PC-9 (cell line): Measurements from ENCODE around the gene OBP2A. TPM values are rescaled to one million over a fixed set of nuclear protein-coding genes. Genes with fewer than 3 reads are reported as not detected.

Experiments used
- BruUV-seq: library from RNA; stranded (reverse); fragments of 400-500 nt; replicated peaks from 2 replicates; lab custom pipeline; 2021; lab: Mats Ljungman, UMichigan
- CTCF ChIA-PET: fragments of 300-600 bp; sonication (Branson Sonifier 250); formaldehyde crosslinking; loops from one replicate; lab custom pipeline; 2022; ENCODE audit warnings: antibody characterized with exemption; lab: Charles Lee
- POLR2A ChIA-PET: fragments of 300-600 bp; sonication (Branson Sonifier 250); formaldehyde crosslinking; loops from one replicate; lab custom pipeline; 2022; ENCODE audit warnings: antibody characterized with exemption; ENCODE audit not compliant: unreplicated experiment; lab: Charles Lee
- DNase-seq, 2 experiments: peaks; one replicate each; pipeline versions ENCODE4 v3.0.0 to v3.0.0-alpha.2; 2015 to 2022; ENCODE audit warnings: mixed read lengths in 1 of 2
- H2AFZ ChIP-seq: fragments of 200-600 bp; sonication (generic); 2 replicates; pipeline ENCODE4 v1.8.1; 2017; ENCODE audit warnings: antibody characterized with exemption
- H3F3A ChIP-seq: fragments of 200-600 bp; sonication (generic); 2 replicates; pipeline ENCODE4 v1.8.1; 2017; ENCODE audit warnings: antibody characterized with exemption, mild to moderate bottlenecking, low read depth; ENCODE audit not compliant: insufficient read depth
- H3K27ac ChIP-seq: fragments of 200-600 bp; sonication (generic); 2 replicates; pipeline ENCODE4 v1.6.1; 2016; ENCODE audit warnings: mixed run types
- H3K27me3 ChIP-seq: fragments of 200-600 bp; sonication (generic); 2 replicates; pipeline ENCODE4 v1.6.1; 2016; ENCODE audit warnings: low read depth, mixed run types; ENCODE audit not compliant: insufficient read depth
- H3K36me3 ChIP-seq: fragments of 200-600 bp; sonication (generic); 2 replicates; pipeline ENCODE4 v1.6.1; 2016; ENCODE audit warnings: low read depth, mixed run types
- H3K4me1 ChIP-seq: fragments of 200-600 bp; sonication (generic); replicated peaks from 2 replicates; pipeline ENCODE4 v1.6.1; 2016; ENCODE audit warnings: mixed run types; ENCODE audit not compliant: insufficient read depth
- H3K4me2 ChIP-seq: fragments of 200-600 bp; sonication (generic); 2 replicates; pipeline ENCODE4 v1.6.1; 2017; ENCODE audit warnings: mixed run types
- H3K4me3 ChIP-seq: fragments of 200-600 bp; sonication (generic); 2 replicates; pipeline ENCODE4 v1.6.1; 2016; ENCODE audit warnings: mixed run types
- H3K79me2 ChIP-seq: fragments of 200-600 bp; sonication (generic); 2 replicates; pipeline ENCODE4 v1.6.1; 2017; ENCODE audit warnings: low read depth, mixed run types
- H3K9me2 ChIP-seq: fragments of 200-600 bp; sonication (generic); 2 replicates; pipeline ENCODE4 v1.8.1; 2017; ENCODE audit warnings: mild to moderate bottlenecking; ENCODE audit not compliant: insufficient read depth
- H3K9me3 ChIP-seq: fragments of 200-600 bp; sonication (generic); 2 replicates; pipeline ENCODE4 v1.8.1; 2016; ENCODE audit warnings: low read depth; ENCODE audit not compliant: insufficient read depth
- H4K20me1 ChIP-seq: fragments of 200-600 bp; sonication (generic); 2 replicates; pipeline ENCODE4 v1.8.1; 2017; ENCODE audit not compliant: insufficient read depth
- CTCF ChIP-seq: fragments of 200-600 bp; sonication (generic); conservative IDR thresholded peaks from 2 replicates; pipeline ENCODE4 v1.6.1; 2017; ENCODE audit warnings: mixed run types, antibody characterized with exemption, mild to moderate bottlenecking, moderate library complexity
- EZH2 ChIP-seq: fragments of 200-600 bp; sonication (generic); IDR thresholded peaks from 2 replicates; pipeline ENCODE4 v1.8.0; 2017; ENCODE audit warnings: antibody characterized with exemption, low read depth
- intact Hi-C: fragments of 100-400 bp; cut with micrococcal nuclease; formaldehyde crosslinking; loops from one replicate; pipeline ENCODE4 v1.10.0; 2022; ENCODE audit not compliant: unreplicated experiment
- total RNA-seq: library from RNA; stranded (reverse); gene quantifications from 2 replicates; pipeline ENCODE4 v1.2.3, GENCODE V29; 2021

OBP2A gene
- total RNA-seq, 1 experiment from 2014 or later, result not detected

DNA sequence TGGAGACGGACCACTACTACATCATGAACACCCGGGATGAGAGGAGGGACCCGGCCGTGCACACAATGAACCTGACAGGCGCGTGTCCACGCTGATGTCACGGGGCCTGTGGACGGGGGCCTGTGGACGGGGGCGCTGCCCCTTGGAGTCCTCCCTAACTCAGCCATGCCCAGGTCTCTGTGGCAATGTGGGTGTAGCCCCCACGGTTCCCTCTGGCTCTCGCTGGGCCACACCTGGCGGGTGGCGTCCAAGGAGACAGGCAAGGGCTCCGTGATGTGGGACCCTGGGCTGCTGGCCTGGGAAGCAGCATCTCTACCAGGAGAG is 37.7 kb downstream of the OBP2A start:
- CTCF ChIA-PET, result no interaction called here
- no peak for DNase-seq
- no peak for TF ChIP-seq EZH2
- TF ChIP-seq CTCF, result no peak
- POLR2A ChIA-PET, result no interaction called here
- Histone ChIP-seq H3K9me3 (no peaks in the 10 kb centered on the region), H4K20me1 (no peaks in the 10 kb centered on the region), H3K79me2 (no peaks in the 10 kb centered on the region), H3K4me2 (no peak overlapping the region), H3F3A (no peaks in the 10 kb centered on the region), H3K9me2 (no peaks in the 10 kb centered on the region), H3K27me3 (peaks cover 54% of the 10 kb centered on the region), H2AFZ (no peak overlapping the region), H3K4me3 (no peak overlapping the region), H3K36me3 (no peaks in the 10 kb centered on the region), H3K4me1 (no peaks in the 10 kb centered on the region), H3K27ac (no peak overlapping the region)
- intact Hi-C loops, result no loop called here
- no TSS peak for BruUV-seq

- Histone ChIP-seq H3F3A (no peaks in the 10 kb centered on the region), H3K4me3 (no peak overlapping the region), H3K79me2 (no peaks in the 10 kb centered on the region), H2AFZ (no peak overlapping the region), H3K9me3 (no peaks in the 10 kb centered on the region), H4K20me1 (no peaks in the 10 kb centered on the region), H3K9me2 (no peaks in the 10 kb centered on the region), H3K4me2 (no peak overlapping the region), H3K27ac (no peak overlapping the region), H3K36me3 (no peaks in the 10 kb centered on the region), H3K4me1 (no peaks in the 10 kb centered on the region), H3K27me3 (peaks cover 61% of the 10 kb centered on the region)
- ChIA-PET POLR2A (no interaction called here), CTCF (interaction anchor here (0.6 kb wide), 1 partner anchor 168 kb away, joined by 3 read pairs; no protein-coding TSS in a partner anchor)
- intact Hi-C loops, result no loop called here
- BruUV-seq, result no TSS peak
- no peak for DNase-seq
- no peak for TF ChIP-seq CTCF
- no peak for TF ChIP-seq EZH2
Measured at GRCh38 chr9:135584371-135584770, 38.4 kb downstream of the OBP2A start.

- Histone ChIP-seq H4K20me1 (no peaks in the 10 kb centered on the region), H2AFZ (no peak overlapping the region)
- no peak for DNase-seq
Measured at GRCh38 chr9:135584934-135585333, 39.0 kb downstream of the OBP2A start.

More at GRCh38 chr9:135584934-135585333, 39.0 kb downstream of the OBP2A start:
- H3K27me3 ChIP-seq, result peaks cover 59% of the 10 kb centered on the region
- H3K27ac ChIP-seq, result no peak overlapping the region
- POLR2A ChIA-PET, result no interaction called here
- CTCF ChIA-PET, result interaction anchor here (0.6 kb wide), 1 partner anchor 168 kb away, joined by 3 read pairs; no protein-coding TSS in a partner anchor
- no peaks in the 10 kb centered on the region for H3K4me1 ChIP-seq
- H3K36me3 ChIP-seq, result no peaks in the 10 kb centered on the region
- H3K9me2 ChIP-seq, result no peaks in the 10 kb centered on the region
- intact Hi-C loops, result no loop called here
- H3K4me3 ChIP-seq, result no peak overlapping the region
- BruUV-seq, result no TSS peak
- H3F3A ChIP-seq, result no peaks in the 10 kb centered on the region
- TF ChIP-seq EZH2 (no peak), CTCF (no peak)
- H3K9me3 ChIP-seq, result no peaks in the 10 kb centered on the region
- H3K79me2 ChIP-seq, result no peaks in the 10 kb centered on the region
- no peak overlapping the region for H3K4me2 ChIP-seq
